HK-2 (cell line): ENCODE data around the gene WWTR1.

Experiments used
- DNase-seq: peaks from one replicate; pipeline ENCODE4 v3.0.0-alpha.2; 2018; ENCODE audit not compliant: unreplicated experiment

WWTR1 gene

GRCh38 chr3:149623824-149624223 is 34.0 kb downstream of the WWTR1 start:
- no peak for DNase-seq

DNA sequence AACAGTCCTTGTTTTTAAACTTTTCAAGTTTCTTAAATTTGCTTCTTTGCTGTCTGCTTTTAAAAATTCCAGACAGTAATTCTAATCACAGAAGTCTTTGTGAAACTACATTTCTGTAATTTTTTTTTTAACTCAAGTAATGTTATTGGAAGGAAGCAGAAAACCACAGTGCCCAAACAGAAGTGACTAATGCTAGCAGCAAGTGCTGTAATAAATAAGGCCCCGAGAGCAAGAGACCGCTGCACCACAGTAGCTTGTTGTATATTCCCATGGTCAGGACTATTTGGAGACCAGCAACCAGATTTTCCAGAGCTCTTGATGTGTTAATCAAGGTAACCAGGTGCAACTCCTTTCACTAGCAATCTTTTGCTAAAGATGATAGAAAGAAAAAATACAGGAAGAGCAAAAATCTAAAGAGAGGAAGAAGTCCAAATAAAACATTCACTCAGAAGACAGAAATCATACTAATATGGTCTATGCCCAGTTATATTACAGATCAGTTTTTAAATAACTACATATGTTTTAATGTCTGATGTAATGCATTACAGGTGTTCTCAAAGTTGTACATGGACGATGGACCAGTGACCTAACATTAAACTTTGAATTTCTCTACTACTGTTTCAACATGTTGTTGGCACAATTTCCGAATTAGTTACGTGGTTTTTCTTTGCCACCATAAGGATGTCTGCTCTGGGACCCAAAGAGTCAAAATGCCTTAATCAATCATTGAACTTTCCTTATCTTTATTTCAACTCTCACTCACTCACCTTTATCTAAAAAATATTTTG is 36.4 kb downstream of the WWTR1 start:
- peak; percentile 42 for DNase-seq

DNA sequence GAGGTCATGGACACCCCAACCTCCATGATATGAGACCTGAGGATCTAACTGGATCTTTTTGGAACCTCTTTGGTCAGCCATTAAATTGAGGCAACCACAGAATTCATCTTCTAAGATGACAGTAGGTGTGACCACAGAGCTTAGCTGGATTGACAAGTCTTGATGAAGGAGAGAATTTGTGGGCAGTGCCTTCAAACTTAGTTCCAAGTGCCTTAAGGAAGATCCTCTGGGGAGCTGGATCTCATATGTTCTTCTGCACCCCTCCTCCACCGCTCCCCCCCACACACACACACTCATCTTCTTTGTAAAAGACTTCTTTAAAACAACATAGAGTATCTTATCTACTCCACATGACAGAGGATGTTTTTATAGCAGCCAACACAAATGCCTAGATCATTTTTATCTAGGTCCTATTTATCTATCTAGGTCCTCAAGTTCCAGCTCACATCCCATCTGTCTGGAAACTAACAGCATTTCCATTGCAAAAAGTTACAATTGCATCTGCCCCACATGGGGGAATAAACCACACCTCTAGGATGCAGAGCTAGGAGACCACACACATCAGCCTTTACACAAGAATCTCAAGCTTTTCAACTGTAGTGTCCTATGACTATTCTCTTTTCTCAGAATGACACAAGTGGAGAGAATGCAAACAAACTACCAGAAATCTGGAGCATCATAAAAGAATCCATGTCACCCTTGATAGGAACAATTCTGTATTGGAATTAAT is 37.4 kb downstream of the WWTR1 start:
- DNase-seq, result no peak

- no peak for DNase-seq
Observed at GRCh38 chr3:149619136-149619535, 38.7 kb downstream of the WWTR1 start.

DNA sequence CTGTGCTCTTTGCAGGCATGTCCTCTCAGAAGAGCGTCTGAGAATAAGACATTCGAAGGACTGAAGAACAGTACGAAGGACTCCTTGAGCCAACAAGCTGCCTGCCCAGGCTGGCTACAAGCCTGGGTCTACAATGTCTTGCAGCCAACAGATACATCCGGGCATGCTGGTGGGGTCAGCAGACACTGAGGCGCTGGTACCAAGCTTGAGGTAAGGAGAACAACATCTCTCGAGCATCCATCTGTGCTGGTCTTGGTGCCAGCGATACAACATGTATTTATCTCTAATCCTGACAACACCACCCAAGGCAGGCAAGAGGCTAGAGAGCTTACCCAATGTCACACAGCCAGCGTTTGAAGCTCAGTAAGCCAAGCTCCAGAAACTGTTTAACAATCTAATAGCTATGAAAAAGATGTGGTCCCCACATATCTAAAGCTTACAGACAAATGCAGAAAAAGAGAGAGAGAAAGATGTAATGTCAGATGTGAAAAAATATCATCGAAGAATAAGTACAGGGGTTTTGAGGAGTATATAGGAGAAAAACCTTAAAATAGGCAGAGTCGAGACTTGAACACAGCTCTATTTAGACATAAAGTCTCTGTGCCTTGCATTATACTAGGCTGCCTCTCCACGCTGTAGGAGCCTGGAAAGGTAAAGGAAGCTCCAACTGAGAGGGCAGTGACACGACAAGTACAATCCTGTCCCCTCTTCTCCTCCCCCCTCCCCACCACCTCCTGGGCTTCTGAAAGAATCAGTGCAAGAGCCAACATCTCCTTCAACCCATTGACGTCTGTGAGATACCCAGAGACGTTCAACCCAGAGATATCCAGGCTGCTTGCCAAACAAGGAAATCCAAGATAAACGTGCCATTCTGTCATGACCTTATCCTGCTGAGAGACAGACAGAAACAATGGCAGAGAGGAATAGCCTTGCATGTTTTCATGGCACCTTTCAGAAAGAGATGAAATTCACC is 39.4 kb downstream of the WWTR1 start:
- DNase-seq, result no peak

- DNase-seq, result no peak
Observed at GRCh38 chr3:149615731-149616221, 42.0 kb downstream of the WWTR1 start.

DNA sequence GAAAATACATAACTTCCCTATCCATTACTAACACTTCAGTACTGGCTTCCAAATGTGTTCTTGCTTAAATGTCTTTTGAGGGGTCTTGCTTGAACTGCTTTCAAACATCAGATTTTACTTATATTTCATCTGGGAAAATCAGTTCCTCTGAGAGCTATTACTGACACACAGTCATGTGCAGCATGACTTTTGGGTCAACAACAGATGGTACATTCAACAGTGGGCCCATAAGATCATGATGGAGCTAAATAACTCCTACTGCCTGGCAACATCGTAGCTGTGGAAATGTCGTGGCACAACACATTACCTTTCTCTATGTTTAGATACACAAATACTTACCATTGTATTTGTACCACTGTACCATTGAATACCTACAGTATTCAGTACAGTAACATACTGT is 43.8 kb downstream of the WWTR1 start:
- no peak for DNase-seq

DNA sequence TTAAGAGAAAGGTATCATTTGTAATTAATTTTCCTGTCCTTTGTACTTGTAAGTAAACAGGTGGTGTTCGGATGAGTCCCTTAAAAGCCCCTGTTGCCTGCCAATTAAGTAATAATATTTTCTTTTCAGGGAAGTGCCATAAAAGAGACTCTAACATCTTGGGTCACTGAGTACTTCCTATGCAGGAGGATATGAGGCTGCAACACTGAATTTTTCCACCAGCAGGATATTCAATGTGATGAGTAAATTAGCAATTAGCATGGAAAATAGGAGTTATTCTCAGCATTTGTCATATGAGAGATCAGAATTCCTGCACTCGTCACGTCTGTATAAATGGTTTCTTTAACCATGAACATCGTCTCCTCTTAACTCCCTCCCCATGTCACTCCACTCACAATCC is 45.4 kb downstream of the WWTR1 start:
- DNase-seq, result no peak

DNA sequence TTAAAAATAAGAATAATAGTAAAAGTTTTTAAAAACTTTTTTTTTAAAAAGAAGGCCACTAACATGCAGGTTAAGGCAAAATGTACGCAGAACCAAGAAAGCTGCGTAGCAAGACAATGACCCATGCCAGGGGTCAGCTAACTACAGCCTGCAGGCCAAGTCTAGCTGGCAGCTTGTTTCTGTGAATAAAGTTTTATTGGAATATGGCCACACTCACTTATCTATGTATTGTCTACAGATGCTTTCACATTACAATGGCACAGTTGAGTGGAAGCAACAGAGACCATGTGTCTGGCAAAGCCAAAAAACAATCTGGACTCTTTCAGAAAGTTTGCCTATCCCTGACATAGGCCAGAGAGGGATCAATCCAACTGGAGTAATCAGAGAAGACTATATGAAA is 46.7 kb downstream of the WWTR1 start:
- no peak for DNase-seq

DNA sequence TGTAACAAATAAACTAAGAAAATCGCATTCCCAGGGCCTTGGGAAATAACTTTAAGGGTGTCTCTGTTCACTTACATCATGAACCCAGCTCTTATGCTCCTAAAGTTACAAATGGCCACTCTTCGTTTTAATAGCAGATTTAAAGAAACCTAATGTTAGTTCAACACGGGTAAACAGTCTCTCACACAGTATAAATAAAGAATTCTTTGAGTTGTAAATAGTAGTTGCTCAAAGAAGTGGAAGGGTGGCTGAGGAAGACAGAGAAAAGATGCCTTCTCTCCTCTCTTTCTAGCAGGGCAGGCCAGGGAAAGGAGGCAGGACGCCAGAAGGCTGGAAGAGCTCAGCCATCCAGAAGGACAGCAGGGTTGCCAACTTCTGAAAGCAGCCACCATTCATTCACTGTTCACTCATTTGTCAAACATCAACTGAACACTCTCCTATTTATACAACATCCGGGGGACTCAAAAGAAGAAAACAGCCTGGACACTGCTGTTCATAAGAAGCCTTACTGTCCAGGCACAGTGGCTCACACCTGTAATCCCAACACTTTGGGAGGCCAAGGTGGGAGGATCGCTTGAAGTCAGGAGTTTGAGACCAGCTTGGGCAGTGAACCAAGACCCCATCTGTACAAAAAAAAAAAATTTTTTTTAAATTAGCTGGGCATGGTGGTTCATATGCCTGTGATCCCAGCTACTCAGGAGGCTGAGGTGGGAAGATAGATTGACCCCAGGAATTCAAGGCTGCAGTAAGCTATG is 47.3 kb downstream of the WWTR1 start:
- no peak for DNase-seq

DNA sequence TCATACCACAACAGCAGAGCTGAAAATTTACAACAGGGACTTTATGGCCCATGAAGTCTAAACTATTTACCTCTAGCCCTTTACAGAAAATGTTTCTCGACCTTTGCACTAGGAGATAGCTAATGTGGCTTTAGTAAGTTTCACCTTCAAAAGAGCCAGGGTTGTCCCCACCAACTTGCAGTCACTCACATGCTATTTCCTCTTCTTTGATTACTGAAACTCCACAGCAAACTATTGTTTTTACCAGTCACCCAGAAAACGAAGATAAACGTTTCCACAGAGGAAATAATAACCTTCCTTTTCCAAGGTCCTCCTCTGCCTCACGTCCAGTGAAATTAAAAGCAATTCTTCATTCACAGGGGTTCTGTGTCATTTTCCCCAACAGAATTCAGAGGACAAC is 48.2 kb downstream of the WWTR1 start:
- no peak for DNase-seq

GRCh38 chr3:149608987-149609386 is 48.8 kb downstream of the WWTR1 start:
- DNase-seq, result no peak

GRCh38 chr3:149605902-149606301 is 51.9 kb downstream of the WWTR1 start:
- DNase-seq, result no peak

- no peak for DNase-seq
Observed at GRCh38 chr3:149604125-149604875, 53.5 kb downstream of the WWTR1 start.

DNA sequence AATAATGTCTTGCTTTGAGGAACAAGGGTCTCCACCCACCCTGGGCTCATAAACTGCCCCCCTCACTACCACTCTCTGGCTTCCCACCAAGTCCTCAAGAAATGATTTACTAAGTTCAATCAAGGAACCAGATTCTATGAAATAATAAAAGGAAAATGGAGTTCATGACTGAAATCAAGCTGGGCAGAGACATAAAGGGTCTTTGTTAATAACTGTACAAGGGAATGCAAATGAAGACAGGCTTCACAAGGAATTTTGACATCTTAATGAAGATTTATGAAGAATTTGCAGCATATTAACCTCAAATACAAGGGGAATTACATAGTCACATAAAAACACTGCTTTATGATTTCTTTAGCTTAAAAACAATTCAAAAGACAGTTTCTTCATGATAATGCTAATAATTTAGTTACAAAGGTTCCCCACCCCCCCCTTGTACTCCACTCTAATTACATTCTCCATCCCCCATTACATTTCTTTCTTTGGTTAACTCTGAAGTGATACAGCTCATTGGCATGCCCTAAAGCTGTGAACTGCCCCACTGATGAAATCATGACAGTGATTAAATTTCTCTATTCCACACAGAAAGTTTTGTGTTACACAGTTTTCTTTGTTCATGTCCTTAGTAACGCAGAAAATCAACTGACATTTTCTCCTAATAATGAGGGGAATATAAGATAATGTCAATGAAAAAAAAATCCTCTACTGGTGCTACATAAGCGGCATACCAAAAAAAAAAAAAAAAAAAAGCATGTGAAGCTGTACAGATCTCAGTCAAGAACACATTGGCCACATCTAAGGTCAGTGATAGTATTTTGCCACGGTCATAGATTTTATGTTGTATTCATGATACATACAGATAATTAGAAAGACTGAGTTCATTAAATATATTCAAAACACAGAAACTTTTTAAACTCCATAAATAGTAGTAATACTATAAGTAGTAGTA is 54.4 kb downstream of the WWTR1 start:
- no peak for DNase-seq

DNA sequence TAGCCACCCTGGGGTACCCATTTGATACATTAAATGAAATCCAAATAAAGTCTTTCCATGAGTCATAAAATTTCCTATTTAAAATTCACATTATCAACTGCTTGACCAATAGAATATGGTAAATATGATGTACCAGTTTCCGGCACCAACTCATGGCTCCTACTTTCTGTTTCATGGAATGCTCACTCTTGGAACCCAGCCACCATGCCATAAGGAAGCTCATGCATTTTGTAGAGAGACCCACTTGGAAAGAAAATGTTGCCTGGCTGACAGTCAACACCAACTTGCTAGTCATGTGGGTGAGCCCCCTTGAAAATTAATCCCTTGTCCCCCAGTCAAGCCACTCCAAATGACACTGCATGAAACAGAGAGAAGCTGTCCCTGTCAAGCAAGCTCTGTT is 57.2 kb downstream of the WWTR1 start:
- no peak for DNase-seq

- no peak for DNase-seq
Observed at GRCh38 chr3:149599236-149599635, 58.6 kb downstream of the WWTR1 start.

- no peak for DNase-seq
Observed at GRCh38 chr3:149596134-149596770, 61.6 kb downstream of the WWTR1 start.
